HG03378 (cell line): ENCODE results near the gene C2orf81.

Experiments used
- ATAC-seq: cut with Tn5 transposase; IDR thresholded peaks from one replicate; pipeline ENCODE4 v1.9.1; 2021; ENCODE audit warnings: mild to moderate bottlenecking, moderate library complexity; ENCODE audit not compliant: unreplicated experiment

The C2orf81 gene

GRCh38 chr2:74364533-74365505 lies 56.6 kb downstream of the C2orf81 start:
- no peak for ATAC-seq
